Smooth muscle cell (in vitro differentiated cells): ENCODE results near the gene UIMC1. TPM values are rescaled to one million over a fixed set of nuclear protein-coding genes. Genes with fewer than 3 reads are reported as not detected.

Experiments
- polyA plus RNA-seq: library from polyadenylated mRNA; unstranded; fragments of >200 nt; fragmentation: Nextera tagmentation; extraction: Ambion mirVana; gene quantifications from 2 replicates; pipeline ENCODE4 v1.2.1, GENCODE V29; 2016
- total RNA-seq: library from RNA; depleted of rRNA; stranded (reverse); fragments of >200 nt; gene quantifications from 2 replicates; pipeline ENCODE4 v1.2.3, GENCODE V29; 2014

UIMC1 gene
- total and polyA plus RNA-seq, 2 experiments from 2014 or later = 12.1 to 19.9 TPM

Other genes with a start within 250 kb of the UIMC1 start
- gene UNC5A, start 196.2 kb downstream of the UIMC1 start, total RNA-seq = not detected in 2 replicates
- not detected in 2 replicates for gene UNC5A, start 196.2 kb downstream of the UIMC1 start, polyA plus RNA-seq
- gene HK3, start 107.4 kb downstream of the UIMC1 start, total RNA-seq = 0.49 TPM in 1 of 2 replicates, not detected in the other
- gene HK3, start 107.4 kb downstream of the UIMC1 start, polyA plus RNA-seq = not detected in 2 replicates
- gene ZNF346, start 15.9 kb upstream of the UIMC1 start, total RNA-seq = 6.9 and 7.2 TPM in 2 replicates
- 10.8 and 14.8 TPM in 2 replicates for gene ZNF346, start 15.9 kb upstream of the UIMC1 start, polyA plus RNA-seq
- 0.90 and 1.8 TPM in 2 replicates for gene FGFR4, start 80.1 kb upstream of the UIMC1 start, total RNA-seq
- gene FGFR4, start 80.1 kb upstream of the UIMC1 start, polyA plus RNA-seq = 0.63 and 1.1 TPM in 2 replicates
- gene NSD1, start 127.0 kb upstream of the UIMC1 start, total RNA-seq = 38.2 and 45.2 TPM in 2 replicates
- gene NSD1, start 127.0 kb upstream of the UIMC1 start, polyA plus RNA-seq = 22.6 and 34.0 TPM in 2 replicates